ENCODE measurements around the gene DDOST.

DDOST gene

DNA sequence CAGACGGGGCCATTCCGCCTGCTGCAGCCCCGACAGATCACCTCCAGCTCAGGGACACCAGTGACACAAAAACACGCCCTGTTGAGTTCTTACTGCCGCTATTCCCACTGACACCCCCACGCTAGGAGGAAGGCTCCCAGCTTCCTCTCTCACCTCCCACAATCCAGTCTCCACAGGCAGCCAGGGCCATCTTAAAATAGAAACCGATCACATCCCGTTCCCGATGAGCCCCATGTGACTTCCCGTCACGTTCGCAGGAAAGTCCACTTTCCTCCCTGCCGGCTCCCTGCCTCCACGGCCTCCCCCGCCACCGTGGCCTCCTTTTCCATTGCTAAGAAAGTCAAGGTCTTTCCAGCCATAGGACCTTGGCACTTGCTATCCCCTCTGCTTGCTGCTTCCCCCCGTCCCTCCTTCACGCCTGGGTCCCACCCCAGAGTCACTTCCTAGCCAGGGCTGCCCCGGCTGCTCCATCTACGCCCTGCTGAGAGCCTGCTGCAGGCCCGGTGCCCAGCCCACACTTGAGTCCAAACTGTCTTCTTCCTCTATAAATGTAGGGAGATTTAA is 24.0 kb upstream of the DDOST start:
- TF ChIP-seq MAX (IDR thresholded peaks at IDR 0.05): no peak
- no peak for TF ChIP-seq RAD21 (IDR thresholded peaks at IDR 0.05; ENCODE audit: low read depth)
- TF ChIP-seq TCF12 (IDR thresholded peaks at IDR 0.05; ENCODE audit: low read depth): no peak
- no peak for TF ChIP-seq USF1 (IDR thresholded peaks at IDR 0.05)
- no peak for TF ChIP-seq YY1 (IDR thresholded peaks at IDR 0.05; ENCODE audit: low read depth)
- TF ChIP-seq EP300 (IDR thresholded peaks at IDR 0.05; ENCODE audit: borderline replicate concordance): no peak
- TF ChIP-seq TAF1 (IDR thresholded peaks at IDR 0.05; ENCODE audit: low read depth): no peak
- no peak for TF ChIP-seq REST (IDR thresholded peaks at IDR 0.05; ENCODE audit: low read depth)
- no peak for TF ChIP-seq CEBPB (IDR thresholded peaks at IDR 0.05)
- no peak for TF ChIP-seq ZBTB7A (IDR thresholded peaks at IDR 0.05; ENCODE audit: low read depth)
- TF ChIP-seq NFIC (IDR thresholded peaks at IDR 0.05): no peak
- no peak for TF ChIP-seq EGR1 (IDR thresholded peaks at IDR 0.05)
- no peak for TF ChIP-seq CREB1 (IDR thresholded peaks at IDR 0.05; ENCODE audit: low read depth)
- TF ChIP-seq FOXM1 (IDR thresholded peaks at IDR 0.05; ENCODE audit: borderline replicate concordance, low read depth): no peak
- TF ChIP-seq TEAD4 (IDR thresholded peaks at IDR 0.05): no peak

GRCh38 chr1:20684651-20685050 is 23.5 kb upstream of the DDOST start:
- TF ChIP-seq YY1 (IDR thresholded peaks at IDR 0.05; ENCODE audit: low read depth) (no peak), USF1 (IDR thresholded peaks at IDR 0.05) (no peak), CEBPB (IDR thresholded peaks at IDR 0.05) (no peak), EP300 (IDR thresholded peaks at IDR 0.05; ENCODE audit: borderline replicate concordance) (no peak), EGR1 (IDR thresholded peaks at IDR 0.05) (no peak), REST (IDR thresholded peaks at IDR 0.05; ENCODE audit: low read depth) (no peak), FOXM1 (IDR thresholded peaks at IDR 0.05; ENCODE audit: borderline replicate concordance, low read depth) (no peak), MAX (IDR thresholded peaks at IDR 0.05) (no peak), CREB1 (IDR thresholded peaks at IDR 0.05; ENCODE audit: low read depth) (no peak), NFIC (IDR thresholded peaks at IDR 0.05) (no peak), ZBTB7A (IDR thresholded peaks at IDR 0.05; ENCODE audit: low read depth) (no peak)

DNA sequence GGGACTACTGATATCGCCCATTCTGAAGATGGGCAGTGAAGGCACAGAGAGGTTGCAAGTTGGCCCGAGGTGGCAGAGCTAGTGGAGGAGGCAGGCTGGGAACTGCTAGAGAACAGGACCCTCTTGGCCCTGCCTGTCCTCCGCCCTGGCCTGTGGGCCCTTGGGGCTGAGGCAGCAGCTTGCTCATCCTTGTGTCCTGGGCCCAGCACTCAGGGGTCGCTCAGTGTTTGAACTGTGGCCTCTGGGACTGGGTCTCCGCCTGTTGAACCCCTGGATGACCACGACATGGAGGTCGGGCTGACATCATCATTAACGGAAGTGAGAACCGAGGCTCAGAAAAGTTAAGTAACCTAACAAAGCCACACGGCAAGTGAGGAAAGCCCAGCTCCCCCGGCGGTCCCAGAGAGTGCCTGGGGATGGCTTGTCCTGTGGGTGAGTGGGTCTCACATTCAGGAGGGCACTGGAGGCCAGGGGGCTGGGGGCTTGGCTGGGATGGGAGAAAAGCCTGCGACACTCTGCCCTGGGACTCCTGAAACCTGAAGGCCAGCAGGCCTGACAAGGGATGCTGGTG is 23.0 kb upstream of the DDOST start:
- TF ChIP-seq YY1 (IDR thresholded peaks at IDR 0.05; ENCODE audit: low read depth) (no peak), RAD21 (IDR thresholded peaks at IDR 0.05; ENCODE audit: low read depth) (no peak), TCF12 (IDR thresholded peaks at IDR 0.05; ENCODE audit: low read depth) (no peak), FOXM1 (IDR thresholded peaks at IDR 0.05; ENCODE audit: borderline replicate concordance, low read depth) (no peak), CEBPB (IDR thresholded peaks at IDR 0.05) (no peak), MAX (IDR thresholded peaks at IDR 0.05) (no peak), EP300 (IDR thresholded peaks at IDR 0.05; ENCODE audit: borderline replicate concordance) (no peak), USF1 (IDR thresholded peaks at IDR 0.05) (no peak), EGR1 (IDR thresholded peaks at IDR 0.05) (no peak), TEAD4 (IDR thresholded peaks at IDR 0.05) (no peak)

DNA sequence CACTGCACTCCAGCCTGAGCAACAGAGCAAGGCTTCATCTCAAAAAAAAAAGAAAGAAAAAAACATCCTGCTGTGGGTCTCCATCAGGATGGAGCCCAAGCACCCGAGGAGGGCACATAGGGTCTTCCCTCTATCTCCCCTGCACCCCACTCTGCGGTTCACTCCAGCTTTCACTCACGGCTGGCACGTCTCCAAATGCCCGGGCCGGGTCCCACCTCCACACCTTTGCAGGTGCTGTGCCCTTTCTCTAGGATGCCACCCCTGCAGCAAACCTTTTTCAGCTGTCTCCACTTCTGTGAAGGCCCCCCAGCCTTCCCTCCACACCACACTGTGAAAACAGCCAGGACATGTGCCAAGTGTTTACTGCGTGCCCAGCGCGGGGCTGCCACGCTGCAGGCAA is 22.4 kb upstream of the DDOST start:
- TF ChIP-seq EGR1 (IDR thresholded peaks at IDR 0.05) (no peak), ZBTB7A (IDR thresholded peaks at IDR 0.05; ENCODE audit: low read depth) (no peak), TCF12 (IDR thresholded peaks at IDR 0.05; ENCODE audit: low read depth) (no peak), USF1 (IDR thresholded peaks at IDR 0.05) (no peak), RAD21 (IDR thresholded peaks at IDR 0.05; ENCODE audit: low read depth) (no peak), TEAD4 (IDR thresholded peaks at IDR 0.05) (no peak), MAX (IDR thresholded peaks at IDR 0.05) (no peak), FOXM1 (IDR thresholded peaks at IDR 0.05; ENCODE audit: borderline replicate concordance, low read depth) (no peak), REST (IDR thresholded peaks at IDR 0.05; ENCODE audit: low read depth) (no peak), NFIC (IDR thresholded peaks at IDR 0.05) (no peak), YY1 (IDR thresholded peaks at IDR 0.05; ENCODE audit: low read depth) (no peak), CREB1 (IDR thresholded peaks at IDR 0.05; ENCODE audit: low read depth) (no peak)

Measured in Ishikawa (cell line).